ENCODE results near the gene UGT2A1. TPM values are rescaled to one million over a fixed set of nuclear protein-coding genes. Genes with fewer than 3 reads are reported as not detected.

The UGT2A1 gene
- total RNA-seq, 1 donor from 2014 or later, result not detected

DNA sequence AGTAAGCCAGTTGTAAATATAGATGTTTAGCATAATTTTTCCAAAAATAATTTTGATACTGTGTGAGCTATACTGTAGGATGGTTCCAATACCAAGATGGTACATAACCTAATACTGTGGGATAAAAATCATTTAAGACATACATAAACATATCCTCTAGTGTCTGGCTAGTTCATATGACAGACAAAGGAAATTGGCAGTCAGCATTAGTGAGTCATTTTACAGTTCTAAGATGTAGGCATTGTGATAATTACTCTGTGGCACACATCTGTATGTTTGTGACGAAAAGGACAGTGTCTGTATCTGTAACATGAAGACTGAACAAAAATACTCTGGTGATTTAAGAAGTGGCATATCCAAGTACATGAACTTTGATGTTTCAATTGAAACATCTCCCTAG is 63.2 kb downstream of the UGT2A1 start:
- DNase-seq (ENCODE audit: low read depth), result no peak
- TF ChIP-seq, protein P1, sequence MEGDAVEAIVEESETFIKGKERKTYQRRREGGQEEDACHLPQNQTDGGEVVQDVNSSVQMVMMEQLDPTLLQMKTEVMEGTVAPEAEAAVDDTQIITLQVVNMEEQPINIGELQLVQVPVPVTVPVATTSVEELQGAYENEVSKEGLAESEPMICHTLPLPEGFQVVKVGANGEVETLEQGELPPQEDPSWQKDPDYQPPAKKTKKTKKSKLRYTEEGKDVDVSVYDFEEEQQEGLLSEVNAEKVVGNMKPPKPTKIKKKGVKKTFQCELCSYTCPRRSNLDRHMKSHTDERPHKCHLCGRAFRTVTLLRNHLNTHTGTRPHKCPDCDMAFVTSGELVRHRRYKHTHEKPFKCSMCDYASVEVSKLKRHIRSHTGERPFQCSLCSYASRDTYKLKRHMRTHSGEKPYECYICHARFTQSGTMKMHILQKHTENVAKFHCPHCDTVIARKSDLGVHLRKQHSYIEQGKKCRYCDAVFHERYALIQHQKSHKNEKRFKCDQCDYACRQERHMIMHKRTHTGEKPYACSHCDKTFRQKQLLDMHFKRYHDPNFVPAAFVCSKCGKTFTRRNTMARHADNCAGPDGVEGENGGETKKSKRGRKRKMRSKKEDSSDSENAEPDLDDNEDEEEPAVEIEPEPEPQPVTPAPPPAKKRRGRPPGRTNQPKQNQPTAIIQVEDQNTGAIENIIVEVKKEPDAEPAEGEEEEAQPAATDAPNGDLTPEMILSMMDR (conservative IDR thresholded peaks at IDR 0.05; ENCODE audit: low read depth, low read length), result no peak
- no peak overlapping the region for H3K4me3 ChIP-seq (ENCODE audit: low read depth, low read length)

DNA sequence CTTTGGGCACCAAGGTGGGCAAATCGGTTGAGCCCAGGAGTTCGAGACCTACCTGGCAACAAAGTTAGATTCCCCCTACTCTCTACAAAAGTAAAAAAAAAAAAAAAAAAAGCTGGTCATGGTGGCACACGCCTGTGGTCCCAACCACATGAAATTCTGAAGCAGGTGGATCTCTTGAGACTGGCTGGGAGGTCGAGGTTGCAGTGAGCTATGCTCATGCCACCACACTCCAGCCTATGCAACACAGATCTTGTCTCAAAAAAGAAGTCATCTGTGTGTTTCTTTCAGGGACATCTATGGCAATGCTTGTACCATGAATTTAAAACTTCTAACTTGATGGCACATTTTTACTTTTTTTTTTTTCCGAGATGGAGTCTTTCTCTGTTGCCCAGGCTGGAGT is 68.9 kb downstream of the UGT2A1 start:
- TF ChIP-seq, protein P1 (conservative IDR thresholded peaks at IDR 0.05; ENCODE audit: low read depth, low read length), result no peak
- no peak for DNase-seq (ENCODE audit: low read depth)
- no peak overlapping the region for H3K4me3 ChIP-seq (ENCODE audit: low read depth, low read length)

DNA sequence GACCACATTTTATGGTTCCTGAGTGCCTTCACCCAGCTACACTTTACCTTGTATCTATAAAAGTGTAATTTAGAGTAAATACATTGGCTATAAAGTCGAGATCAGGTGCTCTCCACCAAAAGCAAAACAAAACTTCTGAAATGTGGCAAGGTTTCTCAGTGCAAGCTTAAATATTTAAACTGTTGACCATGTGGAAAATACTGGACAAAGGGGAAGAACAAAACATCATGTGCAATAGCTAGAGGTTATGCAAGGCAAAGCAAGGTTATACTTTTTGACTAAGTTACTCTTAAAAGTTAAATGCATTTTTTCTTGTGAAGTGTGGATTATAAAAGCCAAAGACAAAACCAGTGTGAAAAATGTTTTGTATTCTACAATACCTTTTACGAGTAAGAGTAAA is 69.5 kb downstream of the UGT2A1 start:
- DNase-seq (ENCODE audit: low read depth), result no peak
- no peak overlapping the region for H3K4me3 ChIP-seq (ENCODE audit: low read depth, low read length)
- TF ChIP-seq, protein P1 (conservative IDR thresholded peaks at IDR 0.05; ENCODE audit: low read depth, low read length), result no peak

DNA sequence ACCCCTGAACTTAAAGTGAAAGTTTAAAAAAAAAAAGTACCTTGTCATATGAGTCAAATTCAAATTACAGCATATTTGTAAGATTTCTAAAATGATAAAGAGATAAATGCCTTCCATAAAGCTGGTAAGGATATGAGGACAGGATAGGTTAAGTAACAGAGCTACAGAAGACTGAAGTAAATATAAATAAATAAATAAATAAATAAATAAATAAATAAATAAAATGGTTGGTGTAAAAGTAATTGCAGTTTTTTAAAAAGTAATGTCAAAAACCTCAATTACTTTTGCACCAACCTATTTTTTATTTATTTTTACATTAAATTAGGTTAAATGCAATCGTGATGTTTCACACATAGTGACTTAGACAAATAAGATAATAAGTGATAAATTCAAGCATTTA is 75.8 kb downstream of the UGT2A1 start:
- no peak for DNase-seq (ENCODE audit: low read depth)
- no peak overlapping the region for H3K4me3 ChIP-seq (ENCODE audit: low read depth, low read length)
- TF ChIP-seq, protein P1 (conservative IDR thresholded peaks at IDR 0.05; ENCODE audit: low read depth, low read length), result no peak

DNA sequence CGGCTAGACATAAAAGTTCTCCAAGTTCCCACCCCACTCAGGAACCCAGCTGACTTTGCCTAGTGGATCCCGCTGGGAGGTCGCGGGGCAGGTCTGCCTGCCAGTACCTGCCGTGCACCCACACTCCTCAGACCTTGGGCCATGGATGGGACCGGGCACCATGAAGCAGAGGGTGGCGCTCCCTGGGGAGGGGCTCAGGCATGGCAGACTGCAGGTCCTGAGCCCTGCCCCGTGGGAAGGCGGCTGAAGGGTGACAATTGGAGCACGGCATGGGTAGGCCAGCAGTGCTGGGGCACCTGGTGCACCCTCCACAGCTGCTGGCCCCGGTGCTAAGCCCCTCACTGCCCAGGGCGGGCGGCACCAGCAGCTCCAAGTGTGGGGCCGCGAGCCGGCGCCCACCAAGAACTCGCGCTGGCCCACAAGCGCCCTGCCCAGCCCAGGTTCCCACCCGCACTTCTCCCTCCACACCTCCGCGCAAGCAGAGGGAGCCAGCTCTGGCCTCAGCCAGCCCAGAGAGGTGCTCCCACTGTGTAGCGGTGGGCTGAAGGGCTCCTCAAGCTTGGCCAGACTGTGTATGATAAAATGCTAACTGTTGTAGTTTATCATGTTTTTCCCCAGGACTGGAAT is 76.7 kb downstream of the UGT2A1 start:
- no peak overlapping the region for H3K4me3 ChIP-seq (ENCODE audit: low read depth, low read length)
- TF ChIP-seq, protein P1 (conservative IDR thresholded peaks at IDR 0.05; ENCODE audit: low read depth, low read length), result no peak
- DNase-seq (ENCODE audit: low read depth), result no peak

DNA sequence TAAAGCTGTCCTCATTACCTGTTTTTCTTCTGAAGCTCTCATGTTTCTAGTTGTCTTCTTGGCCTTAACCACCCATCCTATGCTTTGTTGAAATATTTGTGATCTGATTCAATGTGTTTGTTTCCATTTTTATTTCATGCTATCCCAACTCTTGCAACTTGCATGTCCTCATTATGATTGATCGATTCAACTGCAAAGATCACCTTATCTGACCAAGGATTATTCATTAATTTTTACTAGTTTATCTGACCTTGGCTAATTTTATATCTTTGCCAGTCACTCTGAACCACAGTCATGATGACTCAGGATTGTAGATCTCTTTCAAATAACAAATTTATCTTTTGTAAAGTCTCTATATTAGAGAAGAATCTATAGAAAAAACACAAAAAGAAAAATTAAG is 84.3 kb downstream of the UGT2A1 start:
- no peak overlapping the region for H3K4me3 ChIP-seq (ENCODE audit: low read depth, low read length)
- no peak for DNase-seq (ENCODE audit: low read depth)
- TF ChIP-seq, protein P1 (conservative IDR thresholded peaks at IDR 0.05; ENCODE audit: low read depth, low read length), result no peak

DNA sequence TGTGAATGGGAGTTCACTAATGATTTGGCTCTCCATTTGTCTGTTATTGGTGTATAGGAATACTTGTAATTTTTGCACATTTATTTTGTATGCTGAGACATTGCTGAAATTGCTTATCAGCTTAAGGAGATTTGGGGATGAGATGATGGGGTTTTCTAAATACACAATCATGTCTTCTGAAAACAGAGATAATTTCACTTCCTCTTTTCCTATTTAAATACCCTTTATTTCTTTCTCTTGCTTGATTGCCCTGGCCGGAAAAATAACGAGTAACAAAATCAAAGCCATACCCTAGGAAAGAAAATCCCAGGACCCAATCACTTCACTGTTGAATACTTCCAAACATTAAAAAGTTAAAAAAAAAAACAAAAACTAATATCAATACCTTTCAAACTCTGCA is 89.6 kb downstream of the UGT2A1 start:
- DNase-seq (ENCODE audit: low read depth), result no peak
- H3K4me3 ChIP-seq (ENCODE audit: low read depth, low read length), result no peak overlapping the region
- TF ChIP-seq, protein P1 (conservative IDR thresholded peaks at IDR 0.05; ENCODE audit: low read depth, low read length), result no peak
